ENCODE results near the gene CD109. TPM values are rescaled to one million over a fixed set of nuclear protein-coding genes. Genes with fewer than 3 reads are reported as not detected.
"Not testable (repeated sequence)": the region's sequence is repeated elsewhere in the genome, so short reads cannot be mapped to it uniquely, and the experiment has no call there.

CD109 gene
- total RNA-seq, 4 donors from 2014 or later, result 1.4 to 3.2 (median 2.2) TPM

DNA sequence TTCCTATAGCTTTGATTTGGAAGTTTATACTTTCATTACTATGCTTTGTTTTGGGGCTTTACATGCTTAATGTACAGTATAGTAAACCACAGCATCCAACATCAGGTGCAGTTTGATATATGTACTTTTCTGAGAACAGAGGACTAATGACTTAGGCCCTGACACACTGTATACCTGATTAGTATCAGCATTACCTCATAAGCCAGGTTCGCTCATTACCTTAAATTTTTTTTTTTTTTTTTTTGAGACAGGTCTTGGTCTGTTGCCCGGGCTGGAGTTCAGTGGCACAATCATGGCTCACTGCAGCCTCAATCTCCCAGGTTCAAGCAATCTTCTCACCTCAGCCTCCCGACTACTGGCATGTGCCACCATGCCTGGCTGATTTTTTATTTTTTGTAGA, 28.4 kb downstream of the CD109 start:
- Histone ChIP-seq H3K36me3 (no peaks in the 10 kb centered on the region), H3K27me3 (no peaks in the 10 kb centered on the region), H3K4me3 (no peak overlapping the region), H3K4me1 (no peaks in the 10 kb centered on the region), H3K9me3 (no peaks in the 10 kb centered on the region), H3K27ac (no peak overlapping the region)
- no peak for TF ChIP-seq POLR2A (IDR thresholded peaks at IDR 0.05)
- TF ChIP-seq, protein P1, sequence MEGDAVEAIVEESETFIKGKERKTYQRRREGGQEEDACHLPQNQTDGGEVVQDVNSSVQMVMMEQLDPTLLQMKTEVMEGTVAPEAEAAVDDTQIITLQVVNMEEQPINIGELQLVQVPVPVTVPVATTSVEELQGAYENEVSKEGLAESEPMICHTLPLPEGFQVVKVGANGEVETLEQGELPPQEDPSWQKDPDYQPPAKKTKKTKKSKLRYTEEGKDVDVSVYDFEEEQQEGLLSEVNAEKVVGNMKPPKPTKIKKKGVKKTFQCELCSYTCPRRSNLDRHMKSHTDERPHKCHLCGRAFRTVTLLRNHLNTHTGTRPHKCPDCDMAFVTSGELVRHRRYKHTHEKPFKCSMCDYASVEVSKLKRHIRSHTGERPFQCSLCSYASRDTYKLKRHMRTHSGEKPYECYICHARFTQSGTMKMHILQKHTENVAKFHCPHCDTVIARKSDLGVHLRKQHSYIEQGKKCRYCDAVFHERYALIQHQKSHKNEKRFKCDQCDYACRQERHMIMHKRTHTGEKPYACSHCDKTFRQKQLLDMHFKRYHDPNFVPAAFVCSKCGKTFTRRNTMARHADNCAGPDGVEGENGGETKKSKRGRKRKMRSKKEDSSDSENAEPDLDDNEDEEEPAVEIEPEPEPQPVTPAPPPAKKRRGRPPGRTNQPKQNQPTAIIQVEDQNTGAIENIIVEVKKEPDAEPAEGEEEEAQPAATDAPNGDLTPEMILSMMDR (IDR thresholded peaks at IDR 0.05), result no peak
- DNase-seq, result no peak

DNA sequence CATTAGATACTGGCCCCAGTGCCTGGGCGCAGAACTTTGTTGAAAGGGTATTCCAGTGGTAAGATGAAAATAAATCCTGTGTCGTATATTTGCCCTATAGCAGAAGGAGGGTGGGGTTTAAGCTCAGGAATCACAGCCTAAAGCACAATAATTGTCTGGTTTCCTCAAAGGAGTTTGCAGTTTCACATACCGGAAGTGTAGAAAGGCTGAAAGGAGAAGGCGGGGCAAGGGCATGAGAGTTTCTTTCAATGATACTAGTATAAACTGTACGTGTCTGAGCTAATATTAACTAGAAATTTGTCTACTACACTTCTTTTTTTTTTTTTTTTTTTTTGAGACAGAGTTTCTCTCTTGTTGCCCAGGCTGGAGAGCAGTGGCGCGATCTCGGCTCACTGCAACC, 29.2 kb downstream of the CD109 start:
- H3K9me3 ChIP-seq, H3K27ac ChIP-seq, H3K36me3 ChIP-seq, H3K4me3 ChIP-seq, H3K27me3 ChIP-seq, H3K4me1 ChIP-seq: not testable (repeated sequence)
- peak in 1 of 3 donors; percentile 18 for DNase-seq

DNA sequence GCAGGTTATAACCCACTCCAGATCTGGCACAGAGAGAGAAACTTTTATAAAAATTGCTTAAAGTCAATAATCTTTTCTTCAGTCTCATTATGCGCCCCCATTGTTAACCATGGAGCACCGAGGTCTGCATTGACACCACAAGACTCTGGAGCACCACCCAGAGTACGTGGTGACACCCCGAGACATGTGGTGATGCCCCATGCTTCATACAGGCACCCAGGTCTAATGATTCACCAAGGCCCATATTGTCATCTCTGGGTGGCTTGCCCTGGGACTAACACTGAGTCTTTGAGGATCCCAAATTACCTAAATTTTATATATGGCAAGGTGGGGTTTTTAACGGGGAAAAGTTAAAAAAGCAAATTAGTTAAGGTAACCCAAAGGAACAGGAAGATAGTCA, 31.1 kb downstream of the CD109 start:
- Histone ChIP-seq H3K4me1 (no peaks in the 10 kb centered on the region), H3K27ac (no peak overlapping the region), H3K9me3 (no peaks in the 10 kb centered on the region), H3K4me3 (no peak overlapping the region), H3K36me3 (no peaks in the 10 kb centered on the region), H3K27me3 (no peaks in the 10 kb centered on the region)
- TF ChIP-seq, protein P1 (IDR thresholded peaks at IDR 0.05), result no peak
- TF ChIP-seq POLR2A (IDR thresholded peaks at IDR 0.05), result no peak
- no peak for DNase-seq

DNA sequence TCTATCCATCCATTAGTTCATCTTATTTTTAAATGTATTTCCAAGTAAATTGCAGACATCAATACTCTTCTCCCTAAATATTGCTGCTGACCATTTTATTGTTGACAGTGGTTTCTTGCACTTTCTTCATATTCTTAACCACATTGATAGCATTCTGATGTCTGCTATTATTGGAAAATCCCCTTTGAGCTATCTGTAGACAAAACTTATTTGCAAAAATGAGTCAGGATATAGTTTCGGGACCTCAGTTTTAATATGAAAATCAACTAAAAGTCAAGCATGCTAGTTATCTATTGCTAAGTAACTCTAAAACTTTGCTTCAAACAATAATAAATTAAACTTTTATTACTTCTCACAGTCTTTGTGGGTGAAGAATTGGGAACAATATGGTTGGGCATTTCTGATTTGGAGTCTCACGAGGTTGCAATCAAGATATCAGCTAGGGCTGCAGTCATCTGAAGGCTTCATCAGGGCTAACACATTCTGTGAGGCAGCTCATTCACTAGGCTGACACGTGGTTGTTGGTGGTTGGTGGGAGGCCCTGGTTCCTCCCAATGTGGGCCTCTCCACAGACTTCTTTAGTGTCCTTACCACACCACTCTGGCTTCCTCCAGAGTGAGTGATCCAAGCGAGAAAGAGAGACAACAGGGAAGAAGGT, 32.7 kb downstream of the CD109 start:
- no peak for DNase-seq
- H3K27me3 ChIP-seq, result no peaks in the 10 kb centered on the region
- no peak overlapping the region for H3K27ac ChIP-seq
- H3K4me3 ChIP-seq, result no peak overlapping the region
- no peaks in the 10 kb centered on the region for H3K36me3 ChIP-seq
- TF ChIP-seq, protein P1 (IDR thresholded peaks at IDR 0.05), result no peak
- TF ChIP-seq POLR2A (IDR thresholded peaks at IDR 0.05), result no peak
- H3K9me3 ChIP-seq, result no peaks in the 10 kb centered on the region
- H3K4me1 ChIP-seq, result no peaks in the 10 kb centered on the region

DNA sequence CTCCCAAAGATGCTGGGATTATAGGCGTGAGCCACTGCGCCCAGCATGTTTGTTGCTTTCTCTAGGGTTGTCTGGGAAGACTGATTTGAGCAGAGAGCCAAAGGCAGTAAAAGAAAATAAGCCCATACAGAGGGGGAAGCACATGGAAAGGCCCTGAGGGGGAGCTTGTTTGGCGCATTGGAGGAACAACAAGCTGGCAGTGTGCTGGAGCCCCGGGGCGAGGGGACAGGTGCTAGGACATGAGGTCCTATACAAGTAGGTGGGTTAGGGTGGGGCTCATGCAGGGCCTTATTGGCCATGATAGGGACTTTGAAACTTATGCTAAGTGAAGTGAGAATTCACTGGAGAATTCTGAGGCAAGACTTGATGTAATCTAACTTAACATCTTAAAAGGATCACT, 35.3 kb downstream of the CD109 start:
- Histone ChIP-seq H3K27me3 (no peaks in the 10 kb centered on the region), H3K9me3 (no peaks in the 10 kb centered on the region), H3K4me3 (no peak overlapping the region), H3K4me1 (no peaks in the 10 kb centered on the region), H3K27ac (no peak overlapping the region), H3K36me3 (no peaks in the 10 kb centered on the region)
- DNase-seq, result no peak
- TF ChIP-seq, protein P1 (IDR thresholded peaks at IDR 0.05), result no peak
- TF ChIP-seq POLR2A (IDR thresholded peaks at IDR 0.05), result no peak

DNA sequence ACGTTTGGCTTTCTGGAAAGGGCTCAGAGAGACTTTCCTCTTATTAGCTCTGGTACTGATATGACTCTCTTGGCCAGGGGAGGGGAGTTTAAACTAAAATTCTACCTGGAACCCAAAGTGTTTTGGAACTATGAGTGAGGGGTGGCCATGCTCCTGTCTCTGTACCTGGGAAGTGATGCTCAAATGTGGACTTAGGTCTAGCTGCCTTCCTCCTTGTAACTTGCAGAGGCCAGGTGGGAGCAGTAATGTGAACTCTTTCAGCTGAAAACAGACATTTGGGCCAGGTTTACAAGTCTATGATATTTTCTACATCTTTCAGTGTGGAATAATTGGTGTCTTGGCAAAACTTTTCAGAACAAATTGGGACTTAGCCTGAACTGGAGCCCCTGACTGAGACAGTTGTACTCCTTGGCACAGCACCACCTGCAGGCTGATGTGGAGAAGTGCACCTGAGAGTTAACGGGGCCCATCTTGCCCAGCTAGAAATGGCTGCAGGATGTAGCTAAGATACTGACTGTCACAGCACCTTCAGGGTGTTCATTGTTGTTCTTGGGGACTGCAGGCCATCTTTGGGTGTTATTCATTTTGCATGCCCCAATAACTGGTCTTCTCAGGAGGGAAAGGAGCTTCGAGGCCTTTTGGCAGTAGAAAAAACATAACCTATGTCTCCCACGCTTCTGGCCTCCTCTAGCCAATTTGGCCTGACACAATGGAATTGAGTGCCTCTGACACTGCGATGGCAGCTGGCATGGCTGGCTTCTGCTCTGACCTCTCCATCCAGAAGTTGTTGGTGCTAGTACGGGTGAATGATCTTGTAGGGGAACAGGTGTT, 37.1 kb downstream of the CD109 start:
- TF ChIP-seq POLR2A (IDR thresholded peaks at IDR 0.05), result no peak
- TF ChIP-seq, protein P1 (IDR thresholded peaks at IDR 0.05), result peak; percentile 59 to 82 (median 73)
- Histone ChIP-seq H3K4me1 (no peaks in the 10 kb centered on the region), H3K27me3 (no peaks in the 10 kb centered on the region), H3K36me3 (no peaks in the 10 kb centered on the region), H3K4me3 (no peak overlapping the region), H3K27ac (no peak overlapping the region), H3K9me3 (no peaks in the 10 kb centered on the region)
- DNase-seq, result peak; percentile 22 to 69 (median 65)
